ENCODE results near the gene SCYL2. TPM values are rescaled to one million over a fixed set of nuclear protein-coding genes. Genes with fewer than 3 reads are reported as not detected.
"Not testable (repeated sequence)": the region's sequence is repeated elsewhere in the genome, so short reads cannot be mapped to it uniquely, and the experiment has no call there.

SCYL2 gene
- total RNA-seq, 5 donors from 2014 or later (not counting 1 experiment from before 2014, with no cell fraction given), result 33.1 to 43.4 (median 36.7) TPM

DNA sequence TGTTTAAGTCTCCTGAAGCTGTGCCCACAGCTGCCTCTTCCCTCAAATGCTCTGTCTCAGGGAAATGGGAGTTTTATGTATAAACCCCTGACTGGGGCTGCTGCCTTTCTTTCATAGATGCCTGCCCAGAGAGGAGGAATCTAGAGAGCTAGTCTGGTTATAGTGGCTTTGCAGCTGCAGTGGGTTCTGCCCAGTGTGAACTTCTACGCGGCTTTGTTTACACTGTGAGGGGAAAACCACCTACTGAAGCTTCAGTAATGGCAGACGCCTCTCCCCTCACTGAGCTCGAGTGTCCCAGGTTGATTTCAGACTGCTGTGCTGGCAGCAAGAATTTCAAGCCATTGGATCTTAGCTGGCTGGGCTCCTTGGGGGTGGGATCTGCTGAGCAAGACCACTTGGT lies 36.9 kb downstream of the SCYL2 start:
- ChIA-PET POLR2A (no interaction called here), CTCF (no interaction called here)
- H3K27me3 ChIP-seq (replicated peaks in 1 of 2; ENCODE audit: control insufficient read depth in 2 of 2, extremely low read depth in 1 of 2, insufficient read depth in 2 of 2, low read length in 1 of 2), result no peaks in the 10 kb centered on the region
- Mint-ChIP-seq H3K4me1 (peaks cover 0 to 2% (median 0%) of the 10 kb centered on the region in 3 donors), H3K27me3 (no peaks in the 10 kb centered on the region), H3K27ac (no peak overlapping the region), H3K4me3 (no peak overlapping the region), H3K9me3 (peaks cover 14 to 41% (median 25%) of the 10 kb centered on the region in 3 donors), H3K36me3 (peaks cover 75% of the 10 kb centered on the region)
- DNase-seq (no peak), ATAC-seq (replicated peaks in 1 of 4) (no peak)
- 88% methylated on average over 4 of the region's 4 CpGs for WGBS (ENCODE audit: insufficient coverage)
- H3K4me1 ChIP-seq (ENCODE audit: control insufficient read depth in 1 of 2, extremely low read depth in 1 of 2, insufficient read depth in 2 of 2, low read length in 2 of 2), result no peaks in the 10 kb centered on the region
- no peak overlapping the region for H3K27ac ChIP-seq (ENCODE audit: low read length)
- peaks cover 0 to 26% of the 10 kb centered on the region in 2 donors for H3K36me3 ChIP-seq (ENCODE audit: control insufficient read depth in 2 of 2, extremely low read depth in 1 of 2, insufficient read depth in 1 of 2, low read length in 1 of 2)
- no peaks in the 10 kb centered on the region for H3K9me3 ChIP-seq
- no peak overlapping the region for H3K4me3 ChIP-seq (ENCODE audit: control insufficient read depth in 1 of 2, extremely low read depth in 1 of 2, low read length in 1 of 2)

DNA sequence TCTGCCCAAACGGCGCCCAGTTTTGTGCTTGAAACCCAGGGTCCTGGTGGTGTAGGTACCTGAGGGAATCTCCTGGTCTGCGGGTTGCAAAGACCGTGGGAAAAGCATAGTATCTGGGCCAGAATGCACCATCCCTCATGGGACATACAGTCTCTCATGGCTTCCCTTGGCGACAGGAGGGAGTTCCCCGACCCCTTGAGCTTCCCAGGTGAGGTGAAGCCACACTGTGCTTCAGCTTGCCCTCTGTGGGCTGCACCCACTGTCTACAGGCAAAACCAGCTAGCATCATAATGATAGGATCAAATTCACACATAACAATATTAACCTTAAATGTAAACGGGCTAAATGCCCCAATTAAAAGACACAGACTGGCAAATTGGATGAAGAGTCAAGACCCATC lies 37.4 kb downstream of the SCYL2 start:
- H3K4me3 Mint-ChIP-seq; H3K4me3 ChIP-seq (ENCODE audit: control insufficient read depth in 1 of 2, extremely low read depth in 1 of 2, low read length in 1 of 2); H3K27me3 ChIP-seq (replicated peaks in 1 of 2; ENCODE audit: control insufficient read depth in 2 of 2, extremely low read depth in 1 of 2, insufficient read depth in 2 of 2, low read length in 1 of 2); H3K27me3 Mint-ChIP-seq; H3K4me1 ChIP-seq (ENCODE audit: control insufficient read depth in 1 of 2, extremely low read depth in 1 of 2, insufficient read depth in 2 of 2, low read length in 2 of 2); DNase-seq; H3K27ac Mint-ChIP-seq; H3K9me3 ChIP-seq; H3K4me1 Mint-ChIP-seq; CTCF ChIA-PET; POLR2A ChIA-PET; H3K27ac ChIP-seq (ENCODE audit: low read length); ATAC-seq (replicated peaks in 1 of 4): not testable (repeated sequence)
- H3K36me3 ChIP-seq (ENCODE audit: control insufficient read depth in 2 of 2, extremely low read depth in 1 of 2, insufficient read depth in 1 of 2, low read length in 1 of 2), result peaks cover 0 to 25% of the 10 kb centered on the region in 2 donors
- Mint-ChIP-seq H3K9me3 (peaks cover 14 to 40% (median 25%) of the 10 kb centered on the region in 3 donors), H3K36me3 (peaks cover 74% of the 10 kb centered on the region)
- 100% methylated on average over 6 of the region's 7 CpGs for WGBS (ENCODE audit: insufficient coverage)

DNA sequence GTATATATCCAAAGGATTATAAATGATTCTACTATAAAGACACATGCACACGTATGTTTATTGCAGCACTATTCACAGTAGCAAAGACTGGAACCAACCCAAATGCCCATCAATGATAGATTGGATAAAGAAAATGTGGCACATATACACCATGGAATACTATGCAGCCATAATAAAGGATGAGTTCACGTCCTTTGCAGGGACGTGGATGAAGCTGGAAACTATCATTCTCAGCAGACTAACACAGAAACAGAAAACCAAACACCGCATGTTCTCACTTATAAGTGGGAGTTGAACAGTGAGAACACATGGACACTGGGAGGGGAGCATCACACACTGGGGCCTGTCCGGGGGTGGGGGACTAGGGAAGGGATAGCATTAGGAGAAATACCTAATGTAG lies 41.2 kb downstream of the SCYL2 start:
- ATAC-seq (replicated peaks in 1 of 4); H3K4me1 ChIP-seq (ENCODE audit: control insufficient read depth in 1 of 2, extremely low read depth in 1 of 2, insufficient read depth in 2 of 2, low read length in 2 of 2); H3K4me1 Mint-ChIP-seq; H3K27ac ChIP-seq (ENCODE audit: low read length); DNase-seq; H3K27me3 Mint-ChIP-seq; H3K9me3 ChIP-seq; H3K4me3 ChIP-seq (ENCODE audit: control insufficient read depth in 1 of 2, extremely low read depth in 1 of 2, low read length in 1 of 2); CTCF ChIA-PET; H3K27me3 ChIP-seq (replicated peaks in 1 of 2; ENCODE audit: control insufficient read depth in 2 of 2, extremely low read depth in 1 of 2, insufficient read depth in 2 of 2, low read length in 1 of 2); H3K4me3 Mint-ChIP-seq; H3K27ac Mint-ChIP-seq; POLR2A ChIA-PET: not testable (repeated sequence)
- peaks cover 57% of the 10 kb centered on the region for H3K36me3 Mint-ChIP-seq
- H3K9me3 Mint-ChIP-seq, result peaks cover 9 to 23% (median 17%) of the 10 kb centered on the region in 3 donors
- WGBS (ENCODE audit: insufficient coverage), result no CpG with 5 or more reads among the region's 5 CpGs
- H3K36me3 ChIP-seq (ENCODE audit: control insufficient read depth in 2 of 2, extremely low read depth in 1 of 2, insufficient read depth in 1 of 2, low read length in 1 of 2), result peaks cover 0 to 19% of the 10 kb centered on the region in 2 donors

DNA sequence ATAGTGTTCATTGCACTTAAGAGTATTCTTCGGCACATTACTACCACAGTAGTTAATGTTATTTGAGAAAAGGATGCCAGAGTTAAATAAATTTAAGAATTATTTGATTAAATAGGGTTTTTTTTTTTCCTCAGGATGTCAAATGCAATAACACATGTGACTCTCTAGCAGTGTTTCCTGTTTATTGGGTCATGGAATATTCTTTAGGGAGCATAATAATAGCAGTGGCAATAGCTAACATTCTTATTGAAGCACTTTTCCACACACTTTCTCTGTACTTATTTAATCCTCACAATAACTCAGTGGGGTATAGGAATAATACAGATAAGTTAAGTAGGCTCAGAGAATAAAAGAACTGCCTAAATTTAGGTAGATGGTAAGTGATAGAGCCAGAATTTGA lies 44.3 kb downstream of the SCYL2 start:
- Mint-ChIP-seq H3K27ac (no peak overlapping the region), H3K9me3 (peaks cover 3 to 11% (median 6%) of the 10 kb centered on the region in 3 donors), H3K36me3 (peaks cover 44% of the 10 kb centered on the region), H3K4me1 (peaks cover 0 to 2% (median 0%) of the 10 kb centered on the region in 3 donors), H3K27me3 (no peaks in the 10 kb centered on the region), H3K4me3 (no peak overlapping the region)
- Histone ChIP-seq H3K36me3 (ENCODE audit: control insufficient read depth in 2 of 2, extremely low read depth in 1 of 2, insufficient read depth in 1 of 2, low read length in 1 of 2) (peaks cover 0 to 28% of the 10 kb centered on the region in 2 donors), H3K4me3 (ENCODE audit: control insufficient read depth in 1 of 2, extremely low read depth in 1 of 2, low read length in 1 of 2) (no peak overlapping the region), H3K4me1 (ENCODE audit: control insufficient read depth in 1 of 2, extremely low read depth in 1 of 2, insufficient read depth in 2 of 2, low read length in 2 of 2) (no peaks in the 10 kb centered on the region), H3K9me3 (no peaks in the 10 kb centered on the region), H3K27ac (ENCODE audit: low read length) (no peak overlapping the region), H3K27me3 (replicated peaks in 1 of 2; ENCODE audit: control insufficient read depth in 2 of 2, extremely low read depth in 1 of 2, insufficient read depth in 2 of 2, low read length in 1 of 2) (no peaks in the 10 kb centered on the region)
- WGBS (ENCODE audit: insufficient coverage), result no CpG with 5 or more reads among the region's 1 CpG
- POLR2A ChIA-PET, result interaction anchor here in 1 of 2 donors (0.6 kb wide), 1 partner anchor 23 kb away, joined by 4 read pairs; no protein-coding TSS in a partner anchor
- DNase-seq, result no peak
- CTCF ChIA-PET, result no interaction called here
- ATAC-seq (replicated peaks in 1 of 4), result no peak

DNA sequence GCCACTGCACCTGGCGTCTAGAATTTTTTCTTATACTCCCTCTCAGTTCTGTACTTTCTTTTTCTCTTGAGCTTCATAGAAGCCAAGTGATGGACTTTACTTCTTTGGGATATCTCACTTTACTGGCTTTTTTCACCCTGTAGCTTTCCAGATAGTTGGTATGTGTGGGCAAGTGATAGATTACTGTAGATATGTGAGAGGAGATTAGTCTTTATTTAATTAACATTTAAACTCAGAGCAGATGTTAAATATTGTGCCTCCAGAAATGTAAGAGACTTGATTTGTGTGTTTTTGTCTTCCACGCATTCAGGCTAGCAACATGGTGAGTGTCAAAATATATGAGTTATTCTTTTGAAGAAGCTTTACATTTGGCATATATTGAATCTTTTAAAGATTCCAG lies 50.4 kb downstream of the SCYL2 start:
- H3K4me1 ChIP-seq (ENCODE audit: control insufficient read depth in 1 of 2, extremely low read depth in 1 of 2, insufficient read depth in 2 of 2, low read length in 2 of 2), result no peaks in the 10 kb centered on the region
- H3K4me1 Mint-ChIP-seq, result no peaks in the 10 kb centered on the region
- no peak overlapping the region for H3K4me3 ChIP-seq (ENCODE audit: control insufficient read depth in 1 of 2, extremely low read depth in 1 of 2, low read length in 1 of 2)
- no peaks in the 10 kb centered on the region for H3K27me3 ChIP-seq (replicated peaks in 1 of 2; ENCODE audit: control insufficient read depth in 2 of 2, extremely low read depth in 1 of 2, insufficient read depth in 2 of 2, low read length in 1 of 2)
- DNase-seq (no peak), ATAC-seq (replicated peaks in 1 of 4) (no peak)
- H3K36me3 ChIP-seq (ENCODE audit: control insufficient read depth in 2 of 2, extremely low read depth in 1 of 2, insufficient read depth in 1 of 2, low read length in 1 of 2), result peaks cover 0 to 45% of the 10 kb centered on the region in 2 donors
- no peak overlapping the region for H3K27ac Mint-ChIP-seq
- no peaks in the 10 kb centered on the region for H3K27me3 Mint-ChIP-seq
- peaks cover 45% of the 10 kb centered on the region for H3K36me3 Mint-ChIP-seq
- H3K9me3 ChIP-seq, result no peaks in the 10 kb centered on the region
- ChIA-PET CTCF (interaction anchor here in 1 of 2 donors (0.9 kb wide), 1 partner anchor 181 kb away, joined by 3 read pairs; no protein-coding TSS in a partner anchor), POLR2A (no interaction called here)
- no peaks in the 10 kb centered on the region for H3K9me3 Mint-ChIP-seq
- WGBS (ENCODE audit: insufficient coverage), result no CpG with 5 or more reads among the region's 2 CpGs
- H3K27ac ChIP-seq (ENCODE audit: low read length), result no peak overlapping the region
- no peak overlapping the region for H3K4me3 Mint-ChIP-seq

DNA sequence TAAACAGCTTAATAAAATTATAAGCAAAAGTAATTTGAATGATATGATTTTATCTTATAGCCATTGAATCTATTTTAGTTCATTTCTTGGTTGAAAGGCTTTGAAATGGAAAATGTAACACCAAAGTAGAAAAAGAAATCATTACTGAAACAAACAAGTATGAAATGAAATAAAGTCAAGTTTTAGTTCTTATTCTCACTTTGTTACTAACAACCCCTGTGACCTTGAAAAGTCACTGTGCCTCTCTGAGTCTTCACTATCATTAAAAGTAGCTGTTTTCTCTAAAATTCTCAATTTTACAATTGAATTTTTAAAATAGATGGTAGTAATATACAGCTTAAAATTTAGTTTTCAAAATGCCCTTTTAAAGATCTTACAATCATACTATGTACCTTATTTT lies 57.5 kb downstream of the SCYL2 start:
- no peak overlapping the region for H3K27ac ChIP-seq (ENCODE audit: low read length)
- H3K4me3 ChIP-seq (ENCODE audit: control insufficient read depth in 1 of 2, extremely low read depth in 1 of 2, low read length in 1 of 2), result no peak overlapping the region
- H3K9me3 Mint-ChIP-seq, result no peaks in the 10 kb centered on the region
- no peak overlapping the region for H3K27ac Mint-ChIP-seq
- CTCF ChIA-PET, result no interaction called here
- H3K4me1 Mint-ChIP-seq, result no peaks in the 10 kb centered on the region
- DNase-seq (no peak), ATAC-seq (replicated peaks in 1 of 4) (no peak)
- H3K27me3 ChIP-seq (replicated peaks in 1 of 2; ENCODE audit: control insufficient read depth in 2 of 2, extremely low read depth in 1 of 2, insufficient read depth in 2 of 2, low read length in 1 of 2), result no peaks in the 10 kb centered on the region
- no peak overlapping the region for H3K4me3 Mint-ChIP-seq
- H3K9me3 ChIP-seq, result no peaks in the 10 kb centered on the region
- peaks cover 33% of the 10 kb centered on the region for H3K36me3 Mint-ChIP-seq
- POLR2A ChIA-PET, result no interaction called here
- no peaks in the 10 kb centered on the region for H3K27me3 Mint-ChIP-seq
- no peaks in the 10 kb centered on the region for H3K4me1 ChIP-seq (ENCODE audit: control insufficient read depth in 1 of 2, extremely low read depth in 1 of 2, insufficient read depth in 2 of 2, low read length in 2 of 2)
- H3K36me3 ChIP-seq (ENCODE audit: control insufficient read depth in 2 of 2, extremely low read depth in 1 of 2, insufficient read depth in 1 of 2, low read length in 1 of 2), result peaks cover under 1 to 34% of the 10 kb centered on the region in 2 donors

DNA sequence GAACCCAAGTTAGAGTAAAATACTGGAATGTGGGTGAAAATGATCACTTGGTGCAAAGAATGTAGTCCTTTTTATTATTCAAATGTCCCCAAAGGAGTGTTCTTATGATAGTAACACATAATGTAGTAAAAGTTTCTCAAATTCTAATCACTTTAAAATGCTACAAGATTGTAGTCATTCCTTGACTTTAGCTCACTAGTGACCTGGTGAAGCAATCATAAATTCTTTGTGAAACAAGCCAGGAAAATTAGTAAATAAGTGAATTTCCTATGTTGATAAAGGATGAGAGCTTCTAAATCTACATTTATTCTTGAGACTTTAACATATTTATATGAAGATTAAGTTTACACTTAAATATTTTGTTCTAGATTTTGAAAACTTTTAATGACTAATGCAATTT lies 59.2 kb downstream of the SCYL2 start:
- no peaks in the 10 kb centered on the region for H3K4me1 ChIP-seq (ENCODE audit: control insufficient read depth in 1 of 2, extremely low read depth in 1 of 2, insufficient read depth in 2 of 2, low read length in 2 of 2)
- H3K27me3 Mint-ChIP-seq, result no peaks in the 10 kb centered on the region
- DNase-seq (no peak), ATAC-seq (replicated peaks in 1 of 4) (no peak)
- no peak overlapping the region for H3K27ac Mint-ChIP-seq
- no peak overlapping the region for H3K4me3 ChIP-seq (ENCODE audit: control insufficient read depth in 1 of 2, extremely low read depth in 1 of 2, low read length in 1 of 2)
- no peaks in the 10 kb centered on the region for H3K9me3 Mint-ChIP-seq
- H3K4me3 Mint-ChIP-seq, result no peak overlapping the region
- no peaks in the 10 kb centered on the region for H3K27me3 ChIP-seq (replicated peaks in 1 of 2; ENCODE audit: control insufficient read depth in 2 of 2, extremely low read depth in 1 of 2, insufficient read depth in 2 of 2, low read length in 1 of 2)
- no peaks in the 10 kb centered on the region for H3K9me3 ChIP-seq
- no peaks in the 10 kb centered on the region for H3K4me1 Mint-ChIP-seq
- H3K36me3 ChIP-seq (ENCODE audit: control insufficient read depth in 2 of 2, extremely low read depth in 1 of 2, insufficient read depth in 1 of 2, low read length in 1 of 2), result peaks cover 11 to 39% of the 10 kb centered on the region in 2 donors
- peaks cover 43% of the 10 kb centered on the region for H3K36me3 Mint-ChIP-seq
- H3K27ac ChIP-seq (ENCODE audit: low read length), result no peak overlapping the region
- ChIA-PET CTCF (no interaction called here), POLR2A (no interaction called here)

Measured in T-cell (primary cell).